K562 (cell line): Measurements from ENCODE around the gene RERE. TPM values are rescaled to one million over a fixed set of nuclear protein-coding genes. Genes with fewer than 3 reads are reported as not detected.

Source experiments
- BRD4 ChIP-seq: fragments of 200-600 bp; sonication (generic); IDR thresholded peaks from 2 replicates; pipeline ENCODE4 v1.6.1; 2017; ENCODE audit warnings: inconsistent platforms
- CBFA2T3 ChIP-seq: fragments of 450-650 bp; IDR thresholded peaks from 2 replicates; pipeline ENCODE4 v1.6.1; 2017
- CCNT2 ChIP-seq: IDR thresholded peaks from 2 replicates; pipeline ENCODE4 v1.6.1; 2011; ENCODE audit warnings: borderline replicate concordance, low read depth, mild to moderate bottlenecking, moderate library complexity, mixed read lengths, low read length; ENCODE audit not compliant: insufficient read length; ENCODE audit errors: extremely low read depth
- DPF2 ChIP-seq: fragments of 450-650 bp; IDR thresholded peaks from 2 replicates; pipeline ENCODE4 v1.6.1; 2016
- E2F3 ChIP-seq: fragments of 250-450 bp; sonication (Bioruptor Pico); IDR thresholded peaks from 2 replicates; pipeline ENCODE4 v1.4.0; 2020; ENCODE audit warnings: mild to moderate bottlenecking
- E4F1 ChIP-seq: fragments of 250-450 bp; sonication (Bioruptor Pico); IDR thresholded peaks from 2 replicates; pipeline ENCODE4 v1.5.0; 2021; ENCODE audit warnings: mild to moderate bottlenecking, borderline replicate concordance
- FUS ChIP-seq: fragments of 200-400 bp; formaldehyde crosslinking; optimal IDR thresholded peaks from 2 replicates; pipeline ENCODE3; 2017; ENCODE audit warnings: low read depth, low read length
- GATAD2A ChIP-seq: fragments of 450-650 bp; IDR thresholded peaks from 2 replicates; pipeline ENCODE4 v1.6.1; 2017
- GTF2E2 ChIP-seq: fragments of 200-800 bp; sonication (Bioruptor generic); IDR thresholded peaks from 2 replicates; pipeline ENCODE4 v1.6.1; 2016; ENCODE audit warnings: missing genetic modification characterization, missing compliant biosample characterization
- HMBOX1 ChIP-seq: sonication (generic); IDR thresholded peaks from 2 replicates; pipeline ENCODE4 v1.6.1; 2016
- HMG20A ChIP-seq: fragments of 450-650 bp; formaldehyde crosslinking; conservative IDR thresholded peaks from 2 replicates; pipeline ENCODE4 v1.4.0; 2020; ENCODE audit warnings: mild to moderate bottlenecking, mixed read lengths
- KAT7 ChIP-seq: sonication (generic); formaldehyde crosslinking; IDR thresholded peaks from 2 replicates; pipeline ENCODE4 v1.8.0; 2022; ENCODE audit warnings: missing genetic modification reagents, mild to moderate bottlenecking, borderline replicate concordance
- KLF1 ChIP-seq: fragments of 450-650 bp; IDR thresholded peaks from 2 replicates; pipeline ENCODE4 v1.6.1; 2016; ENCODE audit warnings: missing genetic modification characterization, missing compliant biosample characterization
- NFE2 ChIP-seq: IDR thresholded peaks from 2 replicates; pipeline ENCODE4 v1.6.1; 2014; ENCODE audit warnings: antibody characterized with exemption, low read depth
- NFYB ChIP-seq: IDR thresholded peaks from 2 replicates; pipeline ENCODE4 v1.6.1; 2011; ENCODE audit warnings: mild to moderate bottlenecking, moderate library complexity; ENCODE audit not compliant: insufficient read length; ENCODE audit errors: extremely low read depth
- NR3C1 ChIP-seq: sonication (generic); formaldehyde crosslinking; IDR thresholded peaks from 2 replicates; pipeline ENCODE4 v1.8.1; 2022; ENCODE audit warnings: missing genetic modification reagents
- PHTF2 ChIP-seq: fragments of 250-450 bp; sonication (Bioruptor Pico); IDR thresholded peaks from 2 replicates; pipeline ENCODE4 v1.5.0; 2021; ENCODE audit warnings: mild to moderate bottlenecking
- RCOR1 ChIP-seq, 2 experiments: IDR thresholded peaks; 2 replicates each; pipeline ENCODE4 v1.6.1; 2012; ENCODE audit warnings: low read depth in 2 of 2, low read length in 2 of 2, borderline replicate concordance in 1 of 2, improper control_type of control experiment in 1 of 2
- SRSF9 ChIP-seq: fragments of 200-400 bp; formaldehyde crosslinking; IDR thresholded peaks from 2 replicates; pipeline ENCODE4 v1.6.1; 2017; ENCODE audit warnings: low read depth, low read length, borderline replicate concordance
- ZFP1 ChIP-seq: fragments of 450-650 bp; formaldehyde crosslinking; IDR thresholded peaks from 2 replicates; pipeline ENCODE4 v1.4.0; 2020; ENCODE audit warnings: mild to moderate bottlenecking, mixed read lengths
- ZFP91 ChIP-seq: sonication (generic); formaldehyde crosslinking; IDR thresholded peaks from 2 replicates; pipeline ENCODE4 v1.8.0; 2022; ENCODE audit warnings: mild to moderate bottlenecking, missing genetic modification reagents
- ZNF124 ChIP-seq: sonication (generic); formaldehyde crosslinking; IDR thresholded peaks from 2 replicates; pipeline ENCODE4 v1.8.1; 2022; ENCODE audit warnings: missing genetic modification reagents
- ZNF41 ChIP-seq: fragments of 250-450 bp; sonication (Bioruptor Pico); conservative IDR thresholded peaks from 2 replicates; pipeline ENCODE4 v1.4.0; 2020; ENCODE audit warnings: mild to moderate bottlenecking
- ZZZ3 ChIP-seq: fragments of 450-650 bp; IDR thresholded peaks from 2 replicates; pipeline ENCODE4 v1.6.1; 2016; ENCODE audit warnings: antibody characterized with exemption, mild to moderate bottlenecking, moderate library complexity
- polyA plus RNA-seq, 8 experiments: library from polyadenylated mRNA; depleted of rRNA in 4 of 8; stranded (reverse) in 5 of 8; unstranded in 3 of 8; fragments of >200 nt; fragmentation: Nextera tagmentation in 2 of 8; fragmentation: Illumina TruSeq in 1 of 8; extraction: Ambion mirVana in 2 of 8; extraction: Trizol in 1 of 8; gene quantifications; 2 replicates each; pipeline versions ENCODE4 v1.2.1 to v1.2.3, GENCODE V29; 2011 to 2014; ENCODE audit warnings: inconsistent platforms in 1 of 8, missing spikeins in 1 of 8
- total RNA-seq, 7 experiments: library from RNA; depleted of rRNA in 6 of 7; stranded (reverse); fragments of >200 nt in 6 of 7; fragmentation: Illumina TruSeq in 2 of 7; extraction: Trizol in 2 of 7; gene quantifications; 2 replicates each; pipeline versions ENCODE4 v1.2.1 to v1.2.3, GENCODE V29; 2011 to 2021; ENCODE audit warnings: low replicate concordance in 1 of 7

RERE gene
- total and polyA plus RNA-seq, 9 of the 15 experiments (the other 6 are each of a cell fraction or from before 2014, with no cell fraction given) = 3.0 to 51.5 (median 13.4) TPM

GRCh38 chr1:8789314-8790214 lies 27.9 kb downstream of the RERE start (continued):
- TF ChIP-seq HMBOX1 (peak; percentile 98), CBFA2T3 (peak; percentile 98), ZNF124 (CRISPR knock-in tag) (no peak), GTF2E2 (tag) (no peak), ZNF41 (CRISPR knock-in tag) (no peak), HMG20A (CRISPR knock-in tag) (no peak), E4F1 (CRISPR knock-in tag) (no peak), NFYB (no peak), GATAD2A (0 out of 2 replicates have a peak, but pooled peaks have one; percentile 44), FUS (no peak), ZZZ3 (no peak), KAT7 (CRISPR knock-in tag) (no peak), E2F3 (CRISPR knock-in tag) (no peak), RCOR1 (IDR thresholded peaks at IDR 0.05; ENCODE audit: borderline replicate concordance in 1 of 2, low read depth in 2 of 2, low read length in 2 of 2) (peak in 1 of 2 experiments; percentile 90; a peak in 3 of 4 replicates), DPF2 (peak; percentile 99), PHTF2 (CRISPR knock-in tag) (no peak), ZFP1 (CRISPR knock-in tag) (no peak), KLF1 (tag) (no peak), NFE2 (peak; percentile 52; the same call in 1 of the 2 replicates), ZFP91 (CRISPR knock-in tag) (no peak), BRD4 (no peak), SRSF9 (no peak), CCNT2 (peak; percentile 59), NR3C1 (CRISPR knock-in tag) (no peak)
